ENCODE results near the gene ASB7.

The ASB7 gene

GRCh38 chr15:100596792-100597191 is 5.6 kb upstream of the ASB7 start:
- H3K4me1 ChIP-seq (ENCODE audit: control insufficient read depth in 2 of 2, insufficient read depth in 1 of 2, low read depth in 1 of 2, low read length in 2 of 2) = peaks cover 3 to 4% of the 10 kb centered on the region in 2 donors
- H3K23ac ChIP-seq (ENCODE audit: low read depth, low read length, poor library complexity) = no peak overlapping the region
- H4K91ac ChIP-seq (ENCODE audit: low read depth, low read length, poor library complexity) = no peak overlapping the region
- no peak overlapping the region for H2BK5ac ChIP-seq (ENCODE audit: low read length)
- DNase-seq (ENCODE audit: low spot score) = no peak
- H3K4ac ChIP-seq (ENCODE audit: low read length) = no peak overlapping the region
- no peak overlapping the region for H2BK120ac ChIP-seq (ENCODE audit: low read depth, low read length)
- peaks cover 0 to 3% of the 10 kb centered on the region in 2 donors for H3K9me3 ChIP-seq (replicated peaks in 1 of 2; ENCODE audit: control insufficient read depth in 2 of 2, insufficient read depth in 1 of 2, low read depth in 1 of 2, low read length in 2 of 2)
- WGBS, 2 donors (ENCODE audit: extremely low coverage in 2 of 2, insufficient read length in 2 of 2, insufficient replicate concordance in 1 of 2) = no CpG with 5 or more reads among the region's 7 CpGs
- no peak overlapping the region for H3K9ac ChIP-seq (ENCODE audit: low read depth, low read length, poor library complexity)
- H2BK12ac ChIP-seq (ENCODE audit: low read length) = no peak overlapping the region
- no peaks in the 10 kb centered on the region for H3K36me3 ChIP-seq (replicated peaks in 1 of 2; ENCODE audit: control insufficient read depth in 2 of 2, insufficient read depth in 2 of 2, low read length in 2 of 2)
- H3K79me1 ChIP-seq (ENCODE audit: low read depth, low read length) = peaks cover 2% of the 10 kb centered on the region
- H3K4me2 ChIP-seq (ENCODE audit: insufficient read depth, low read length, poor library complexity, severe bottlenecking) = no peak overlapping the region
- H3K14ac ChIP-seq (ENCODE audit: low read length) = no peak overlapping the region
- no peak overlapping the region for H4K8ac ChIP-seq (ENCODE audit: low read depth, low read length)
- no peak overlapping the region for H3K4me3 ChIP-seq (ENCODE audit: low read length in 2 of 2)
- no peak overlapping the region for H3K18ac ChIP-seq (ENCODE audit: low read length)
- H3K27me3 ChIP-seq (ENCODE audit: control insufficient read depth in 3 of 3, insufficient read depth in 3 of 3, low read depth in 1 of 3, low read length in 3 of 3) = no peaks in the 10 kb centered on the region
- H2BK15ac ChIP-seq (ENCODE audit: low read length) = no peak overlapping the region
- no peak overlapping the region for H3K27ac ChIP-seq (replicated peaks; ENCODE audit: low read length)
- H2AFZ ChIP-seq (ENCODE audit: low read length) = no peak overlapping the region
- no peak overlapping the region for H2AK5ac ChIP-seq (ENCODE audit: low read depth, low read length)

GRCh38 chr15:100597862-100598261 is 4.5 kb upstream of the ASB7 start:
- DNase-seq (ENCODE audit: low spot score) = no peak
- Histone ChIP-seq H3K23ac (ENCODE audit: low read depth, low read length, poor library complexity) (no peak overlapping the region), H4K8ac (ENCODE audit: low read depth, low read length) (no peak overlapping the region), H3K27ac (replicated peaks; ENCODE audit: low read length) (no peak overlapping the region), H2BK5ac (ENCODE audit: low read length) (no peak overlapping the region), H3K4me1 (ENCODE audit: control insufficient read depth in 2 of 2, insufficient read depth in 1 of 2, low read depth in 1 of 2, low read length in 2 of 2) (peaks cover 3 to 4% of the 10 kb centered on the region in 2 donors), H3K4ac (ENCODE audit: low read length) (no peak overlapping the region), H2BK120ac (ENCODE audit: low read depth, low read length) (no peak overlapping the region), H3K27me3 (ENCODE audit: control insufficient read depth in 3 of 3, insufficient read depth in 3 of 3, low read depth in 1 of 3, low read length in 3 of 3) (no peaks in the 10 kb centered on the region), H2BK12ac (ENCODE audit: low read length) (no peak overlapping the region), H3K18ac (ENCODE audit: low read length) (no peak overlapping the region), H3K14ac (ENCODE audit: low read length) (no peak overlapping the region), H2AFZ (ENCODE audit: low read length) (no peak overlapping the region), H3K79me1 (ENCODE audit: low read depth, low read length) (peaks cover 4% of the 10 kb centered on the region), H3K4me2 (ENCODE audit: insufficient read depth, low read length, poor library complexity, severe bottlenecking) (no peak overlapping the region), H3K36me3 (replicated peaks in 1 of 2; ENCODE audit: control insufficient read depth in 2 of 2, insufficient read depth in 2 of 2, low read length in 2 of 2) (no peaks in the 10 kb centered on the region), H2AK5ac (ENCODE audit: low read depth, low read length) (no peak overlapping the region), H2BK15ac (ENCODE audit: low read length) (no peak overlapping the region), H3K4me3 (ENCODE audit: low read length in 2 of 2) (no peak overlapping the region), H4K91ac (ENCODE audit: low read depth, low read length, poor library complexity) (no peak overlapping the region), H3K9ac (ENCODE audit: low read depth, low read length, poor library complexity) (no peak overlapping the region), H3K9me3 (replicated peaks in 1 of 2; ENCODE audit: control insufficient read depth in 2 of 2, insufficient read depth in 1 of 2, low read depth in 1 of 2, low read length in 2 of 2) (peaks cover 0 to 1% of the 10 kb centered on the region in 2 donors)
- no CpG with 5 or more reads among the region's 3 CpGs for WGBS, 2 donors (ENCODE audit: extremely low coverage in 2 of 2, insufficient read length in 2 of 2, insufficient replicate concordance in 1 of 2)

- Histone ChIP-seq H3K79me1 (ENCODE audit: low read depth, low read length) (peaks cover 8% of the 10 kb centered on the region), H3K23ac (ENCODE audit: low read depth, low read length, poor library complexity) (no peak overlapping the region), H4K8ac (ENCODE audit: low read depth, low read length) (no peak overlapping the region), H3K4me2 (ENCODE audit: insufficient read depth, low read length, poor library complexity, severe bottlenecking) (no peak overlapping the region), H2BK15ac (ENCODE audit: low read length) (no peak overlapping the region), H3K4me1 (ENCODE audit: control insufficient read depth in 2 of 2, insufficient read depth in 1 of 2, low read depth in 1 of 2, low read length in 2 of 2) (peaks cover 5 to 6% of the 10 kb centered on the region in 2 donors), H3K14ac (ENCODE audit: low read length) (no peak overlapping the region), H3K27ac (replicated peaks; ENCODE audit: low read length) (no peak overlapping the region), H3K36me3 (replicated peaks in 1 of 2; ENCODE audit: control insufficient read depth in 2 of 2, insufficient read depth in 2 of 2, low read length in 2 of 2) (no peaks in the 10 kb centered on the region), H3K4me3 (ENCODE audit: low read length in 2 of 2) (no peak overlapping the region), H3K27me3 (ENCODE audit: control insufficient read depth in 3 of 3, insufficient read depth in 3 of 3, low read depth in 1 of 3, low read length in 3 of 3) (no peaks in the 10 kb centered on the region), H3K9ac (ENCODE audit: low read depth, low read length, poor library complexity) (no peak overlapping the region), H2AFZ (ENCODE audit: low read length) (no peak overlapping the region), H2BK120ac (ENCODE audit: low read depth, low read length) (no peak overlapping the region), H3K9me3 (replicated peaks in 1 of 2; ENCODE audit: control insufficient read depth in 2 of 2, insufficient read depth in 1 of 2, low read depth in 1 of 2, low read length in 2 of 2) (no peaks in the 10 kb centered on the region), H3K18ac (ENCODE audit: low read length) (no peak overlapping the region), H2BK5ac (ENCODE audit: low read length) (no peak overlapping the region), H2AK5ac (ENCODE audit: low read depth, low read length) (no peak overlapping the region), H3K4ac (ENCODE audit: low read length) (no peak overlapping the region), H4K91ac (ENCODE audit: low read depth, low read length, poor library complexity) (no peak overlapping the region), H2BK12ac (ENCODE audit: low read length) (no peak overlapping the region)
- DNase-seq (ENCODE audit: low spot score) = no peak
- WGBS, 2 donors (ENCODE audit: extremely low coverage in 2 of 2, insufficient read length in 2 of 2, insufficient replicate concordance in 1 of 2) = no CpG with 5 or more reads among the region's 1 CpG
Measured at GRCh38 chr15:100598655-100599054, 3.7 kb upstream of the ASB7 start.

- Histone ChIP-seq H3K14ac (ENCODE audit: low read length) (no peak overlapping the region), H3K4me2 (ENCODE audit: insufficient read depth, low read length, poor library complexity, severe bottlenecking) (peak overlapping the region; percentile 68), H3K4me1 (ENCODE audit: control insufficient read depth in 2 of 2, insufficient read depth in 1 of 2, low read depth in 1 of 2, low read length in 2 of 2) (peaks cover 5 to 6% of the 10 kb centered on the region in 2 donors), H2AFZ (ENCODE audit: low read length) (peak overlapping the region; percentile 94), H3K9me3 (replicated peaks in 1 of 2; ENCODE audit: control insufficient read depth in 2 of 2, insufficient read depth in 1 of 2, low read depth in 1 of 2, low read length in 2 of 2) (no peaks in the 10 kb centered on the region), H3K27me3 (ENCODE audit: control insufficient read depth in 3 of 3, insufficient read depth in 3 of 3, low read depth in 1 of 3, low read length in 3 of 3) (no peaks in the 10 kb centered on the region), H3K18ac (ENCODE audit: low read length) (no peak overlapping the region), H4K8ac (ENCODE audit: low read depth, low read length) (no peak overlapping the region), H3K4me3 (ENCODE audit: low read length in 2 of 2) (peak overlapping the region; percentile 62 to 94), H2AK5ac (ENCODE audit: low read depth, low read length) (no peak overlapping the region), H3K36me3 (replicated peaks in 1 of 2; ENCODE audit: control insufficient read depth in 2 of 2, insufficient read depth in 2 of 2, low read length in 2 of 2) (peaks cover 0 to 18% of the 10 kb centered on the region in 2 donors), H3K23ac (ENCODE audit: low read depth, low read length, poor library complexity) (no peak overlapping the region), H2BK15ac (ENCODE audit: low read length) (no peak overlapping the region), H3K27ac (replicated peaks; ENCODE audit: low read length) (no peak overlapping the region), H2BK120ac (ENCODE audit: low read depth, low read length) (no peak overlapping the region), H3K4ac (ENCODE audit: low read length) (no peak overlapping the region), H2BK5ac (ENCODE audit: low read length) (no peak overlapping the region), H3K79me1 (ENCODE audit: low read depth, low read length) (peaks cover 6% of the 10 kb centered on the region), H2BK12ac (ENCODE audit: low read length) (no peak overlapping the region), H4K91ac (ENCODE audit: low read depth, low read length, poor library complexity) (no peak overlapping the region), H3K9ac (ENCODE audit: low read depth, low read length, poor library complexity) (no peak overlapping the region)
- WGBS, 2 donors (ENCODE audit: extremely low coverage in 2 of 2, insufficient read length in 2 of 2, insufficient replicate concordance in 1 of 2) = no CpG with 5 or more reads among the region's 10 CpGs
- DNase-seq (ENCODE audit: low spot score) = no peak
Measured at GRCh38 chr15:100601163-100601562, 1.2 kb upstream of the ASB7 start.
